Mesenchymal stem cell (in vitro differentiated cells and primary cell): Measurements from ENCODE around the gene STK32B.
A peak's percentile ranks its signal among the peaks of the same experiment; 100 is the strongest.

Experiments
- DNase-seq: peaks from one replicate; pipeline ENCODE4 v3.0.0-alpha.2; 2013
- H2AFZ ChIP-seq: one replicate; pipeline ENCODE4 v1.6.1; 2013; ENCODE audit warnings: low read depth, mild to moderate bottlenecking, control low read depth, inconsistent platforms, low read length, moderate library complexity
- H2AK5ac ChIP-seq: 2 replicates; pipeline ENCODE4 v1.6.1; 2013; ENCODE audit warnings: low read length, moderate library complexity, mild to moderate bottlenecking, inconsistent platforms; ENCODE audit not compliant: severe bottlenecking
- H2BK120ac ChIP-seq: one replicate; pipeline ENCODE4 v1.6.1; 2013; ENCODE audit warnings: low read depth, mild to moderate bottlenecking, inconsistent platforms, low read length, moderate library complexity
- H2BK12ac ChIP-seq, 2 experiments: one replicate each; pipeline ENCODE4 v1.6.1; 2013; ENCODE audit warnings: inconsistent platforms in 2 of 2, low read length in 2 of 2, mild to moderate bottlenecking in 2 of 2, moderate library complexity in 2 of 2, control low read depth in 1 of 2
- H2BK15ac ChIP-seq: one replicate; pipeline ENCODE4 v1.6.1; 2013; ENCODE audit warnings: mild to moderate bottlenecking, low read depth, inconsistent platforms; ENCODE audit not compliant: poor library complexity, severe bottlenecking
- H2BK5ac ChIP-seq: 2 replicates; pipeline ENCODE4 v1.6.1; 2013; ENCODE audit warnings: low read depth, mild to moderate bottlenecking, low read length, control low read depth, inconsistent platforms; ENCODE audit not compliant: poor library complexity, severe bottlenecking
- H3K14ac ChIP-seq, 2 experiments: one replicate each; pipeline ENCODE4 v1.6.1; 2013; ENCODE audit warnings: inconsistent platforms in 2 of 2, low read length in 2 of 2, control low read depth in 1 of 2, mild to moderate bottlenecking in 1 of 2, moderate library complexity in 1 of 2
- H3K18ac ChIP-seq, 2 experiments: one replicate each; pipeline ENCODE4 v1.6.1; 2013; ENCODE audit warnings: inconsistent platforms in 2 of 2, low read length in 2 of 2, control low read depth in 1 of 2, low read depth in 1 of 2, mild to moderate bottlenecking in 1 of 2
- H3K23ac ChIP-seq, 2 experiments: one replicate each; pipeline ENCODE4 v1.6.1; 2013; ENCODE audit warnings: inconsistent platforms in 2 of 2, low read length in 2 of 2, mild to moderate bottlenecking in 2 of 2, moderate library complexity in 2 of 2, control low read depth in 1 of 2
- H3K27ac ChIP-seq: 2 replicates; pipeline ENCODE4 v1.5.1; 2013; ENCODE audit warnings: mild to moderate bottlenecking, moderate library complexity, low read length, control low read depth, inconsistent platforms; ENCODE audit not compliant: poor library complexity, severe bottlenecking
- H3K27me3 ChIP-seq, 2 experiments: 2 replicates each; pipeline versions ENCODE4 v1.6.1 to v1.7.0; 2013; ENCODE audit warnings: low read length in 2 of 2, mild to moderate bottlenecking in 2 of 2, moderate library complexity in 2 of 2, control low read depth in 1 of 2, inconsistent platforms in 1 of 2; ENCODE audit not compliant: control insufficient read depth in 1 of 2, insufficient read depth in 1 of 2
- H3K36me3 ChIP-seq, 2 experiments: 2 replicates each; pipeline versions ENCODE4 v1.6.1 to v1.7.0; 2013; ENCODE audit warnings: low read length in 2 of 2, control low read depth in 1 of 2, inconsistent platforms in 1 of 2, low read depth in 1 of 2, mild to moderate bottlenecking in 1 of 2; ENCODE audit not compliant: insufficient read depth in 2 of 2, control insufficient read depth in 1 of 2
- H3K4ac ChIP-seq, 2 experiments: one replicate each; pipeline ENCODE4 v1.6.1; 2013; ENCODE audit warnings: inconsistent platforms in 2 of 2, low read length in 2 of 2, mild to moderate bottlenecking in 2 of 2, moderate library complexity in 2 of 2, control low read depth in 1 of 2, low read depth in 1 of 2
- H3K4me1 ChIP-seq: 2 replicates; pipeline ENCODE4 v1.6.1; 2013; ENCODE audit warnings: low read depth, low read length, control low read depth; ENCODE audit not compliant: control insufficient read depth, insufficient read depth
- H3K4me2 ChIP-seq: 2 replicates; pipeline ENCODE4 v1.6.1; 2013; ENCODE audit warnings: low read length, mild to moderate bottlenecking, inconsistent platforms; ENCODE audit not compliant: poor library complexity, severe bottlenecking
- H3K4me3 ChIP-seq, 2 experiments: 2 replicates each; pipeline versions ENCODE4 v1.5.1 to v1.7.0; 2013; ENCODE audit warnings: low read length in 2 of 2, mild to moderate bottlenecking in 2 of 2, control low read depth in 1 of 2, low read depth in 1 of 2; ENCODE audit not compliant: insufficient read depth in 1 of 2
- H3K79me1 ChIP-seq: replicated peaks from 2 replicates; pipeline ENCODE4 v1.6.1; 2013; ENCODE audit warnings: mild to moderate bottlenecking, control low read depth, low read length, inconsistent platforms; ENCODE audit not compliant: poor library complexity, severe bottlenecking
- H3K9ac ChIP-seq: 2 replicates; pipeline ENCODE4 v1.7.0; 2013; ENCODE audit warnings: mild to moderate bottlenecking, low read length, moderate library complexity
- H3K9me3 ChIP-seq: 2 replicates; pipeline ENCODE4 v1.7.0; 2013; ENCODE audit warnings: mild to moderate bottlenecking, low read length; ENCODE audit not compliant: control insufficient read depth
- H4K8ac ChIP-seq: one replicate; pipeline ENCODE4 v1.6.1; 2013; ENCODE audit warnings: inconsistent platforms, mild to moderate bottlenecking, low read length, moderate library complexity
- H4K91ac ChIP-seq: one replicate; pipeline ENCODE4 v1.6.1; 2013; ENCODE audit warnings: mild to moderate bottlenecking, low read length, inconsistent platforms
- WGBS: methylation state at CpG from one replicate; pipeline ENCODE4 v1.1.7; 2013; ENCODE audit warnings: mixed read lengths; 5-methylcytosine and 5-hydroxymethylcytosine counted together

STK32B gene

DNA sequence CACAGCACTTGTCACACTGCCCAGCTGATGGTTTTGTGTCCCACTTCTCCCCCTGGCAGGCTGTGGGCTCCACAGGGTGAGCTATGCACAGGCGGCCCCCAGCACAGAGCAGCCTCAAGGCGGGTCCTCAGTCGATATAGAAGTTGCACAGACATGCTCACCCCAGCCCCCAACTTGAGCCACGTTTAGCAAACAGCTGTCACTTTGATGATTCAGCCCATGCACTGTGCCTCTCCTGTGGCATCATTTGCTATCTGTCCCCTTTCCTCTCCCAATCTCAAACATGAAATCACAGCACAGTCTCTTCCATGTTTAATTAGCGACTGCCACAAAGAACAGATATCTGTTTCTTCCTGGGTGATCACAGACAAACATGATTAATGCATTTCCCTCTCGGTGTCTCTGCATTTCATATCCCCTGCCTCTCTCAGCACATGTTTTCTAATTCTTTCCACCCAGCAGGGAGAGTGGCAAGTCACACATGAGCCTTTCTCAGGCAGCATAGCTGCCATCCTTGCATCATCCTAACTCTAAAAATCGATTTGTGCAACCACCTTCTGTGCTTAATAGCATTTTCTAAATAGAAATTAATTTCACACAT lies 452.2 kb downstream of the STK32B start:
- no peak overlapping the region for H2BK15ac ChIP-seq
- no peak overlapping the region for H4K91ac ChIP-seq
- H3K4me2 ChIP-seq = no peak overlapping the region
- no peak overlapping the region for H3K27ac ChIP-seq
- no peak overlapping the region for H3K4ac ChIP-seq
- peaks cover 21 to 47% of the 10 kb centered on the region in 2 experiments for H3K36me3 ChIP-seq
- peaks cover 1% of the 10 kb centered on the region for H3K4me1 ChIP-seq
- no peak overlapping the region for H2BK5ac ChIP-seq
- H3K23ac ChIP-seq = no peak overlapping the region
- no peak overlapping the region for H2BK120ac ChIP-seq
- no peak overlapping the region for H2BK12ac ChIP-seq
- H2AK5ac ChIP-seq = no peak overlapping the region
- H3K18ac ChIP-seq = no peak overlapping the region
- 80% methylated on average over 7 of the region's 7 CpGs for WGBS
- no peak overlapping the region for H3K14ac ChIP-seq
- H3K79me1 ChIP-seq = no peaks in the 10 kb centered on the region
- H3K4me3 ChIP-seq = no peak overlapping the region
- no peak overlapping the region for H2AFZ ChIP-seq
- no peak for DNase-seq
- no peak overlapping the region for H3K9ac ChIP-seq
- no peaks in the 10 kb centered on the region for H3K27me3 ChIP-seq
- no peak overlapping the region for H4K8ac ChIP-seq
- no peaks in the 10 kb centered on the region for H3K9me3 ChIP-seq

DNA sequence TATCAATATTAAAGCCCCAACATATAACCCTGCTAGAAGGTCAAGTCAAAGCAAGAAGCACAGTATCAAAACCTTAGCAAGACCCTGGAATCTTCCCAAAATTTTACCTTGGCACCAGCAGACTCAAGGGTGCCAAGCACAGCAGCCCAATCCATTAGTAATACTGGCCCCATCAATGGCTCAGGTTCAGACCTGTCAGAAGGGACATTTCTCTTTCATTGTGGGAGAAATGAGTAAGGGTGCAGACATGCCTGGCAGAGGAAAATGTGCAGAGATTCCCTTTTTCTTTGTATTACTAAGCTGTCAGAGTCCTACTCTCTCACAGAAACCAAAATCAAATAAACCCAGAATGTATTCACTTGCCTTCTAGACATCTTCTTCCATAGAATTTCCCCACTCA lies 453.2 kb downstream of the STK32B start:
- no peak for DNase-seq
- Histone ChIP-seq H4K91ac (no peak overlapping the region), H2BK120ac (no peak overlapping the region), H4K8ac (no peak overlapping the region), H3K27me3 (no peaks in the 10 kb centered on the region), H3K9me3 (no peaks in the 10 kb centered on the region), H3K4me2 (no peak overlapping the region), H3K23ac (no peak overlapping the region), H3K27ac (no peak overlapping the region), H2AK5ac (no peak overlapping the region), H3K4ac (no peak overlapping the region), H3K9ac (no peak overlapping the region), H3K79me1 (no peaks in the 10 kb centered on the region), H2AFZ (no peak overlapping the region), H3K18ac (no peak overlapping the region), H2BK12ac (no peak overlapping the region), H3K4me3 (no peak overlapping the region), H2BK15ac (no peak overlapping the region), H3K36me3 (peaks cover 14 to 37% of the 10 kb centered on the region in 2 experiments), H2BK5ac (no peak overlapping the region), H3K14ac (no peak overlapping the region), H3K4me1 (peaks cover 1% of the 10 kb centered on the region)

DNA sequence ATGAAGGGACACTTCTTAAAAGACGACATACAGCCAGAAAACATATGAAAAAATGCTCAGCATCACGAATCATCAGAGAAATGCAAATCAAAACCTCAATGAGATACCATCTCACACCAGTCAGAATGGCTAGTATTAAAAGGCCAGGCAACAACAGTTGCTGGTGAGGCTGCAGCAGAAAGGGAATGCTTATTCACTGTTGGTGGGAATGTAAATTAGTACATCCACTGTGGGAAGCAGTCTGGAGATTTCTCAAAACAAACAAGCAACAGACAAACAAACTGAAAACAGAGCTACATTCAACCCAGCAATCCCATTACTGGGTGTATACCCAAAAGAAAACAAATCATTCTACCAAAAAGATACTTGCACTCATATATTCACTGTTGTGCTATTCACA lies 459.2 kb downstream of the STK32B start:
- H4K8ac ChIP-seq = no peak overlapping the region
- no peak overlapping the region for H2AFZ ChIP-seq
- H3K4me3 ChIP-seq = no peak overlapping the region
- no peaks in the 10 kb centered on the region for H3K27me3 ChIP-seq
- H3K4ac ChIP-seq = no peak overlapping the region
- no peaks in the 10 kb centered on the region for H3K9me3 ChIP-seq
- H3K14ac ChIP-seq = no peak overlapping the region
- H3K79me1 ChIP-seq = no peaks in the 10 kb centered on the region
- H3K36me3 ChIP-seq = peaks cover 0 to 20% of the 10 kb centered on the region in 2 experiments
- no peak overlapping the region for H3K9ac ChIP-seq
- no peaks in the 10 kb centered on the region for H3K4me1 ChIP-seq
- DNase-seq = no peak
- no peak overlapping the region for H2AK5ac ChIP-seq
- H3K27ac ChIP-seq = no peak overlapping the region
- 20% methylated on average over 1 of the region's 2 CpGs for WGBS
- no peak overlapping the region for H2BK120ac ChIP-seq
- no peak overlapping the region for H3K18ac ChIP-seq
- H2BK15ac ChIP-seq = no peak overlapping the region
- no peak overlapping the region for H2BK12ac ChIP-seq
- H2BK5ac ChIP-seq = no peak overlapping the region
- no peak overlapping the region for H3K4me2 ChIP-seq
- H4K91ac ChIP-seq = no peak overlapping the region
- no peak overlapping the region for H3K23ac ChIP-seq

DNA sequence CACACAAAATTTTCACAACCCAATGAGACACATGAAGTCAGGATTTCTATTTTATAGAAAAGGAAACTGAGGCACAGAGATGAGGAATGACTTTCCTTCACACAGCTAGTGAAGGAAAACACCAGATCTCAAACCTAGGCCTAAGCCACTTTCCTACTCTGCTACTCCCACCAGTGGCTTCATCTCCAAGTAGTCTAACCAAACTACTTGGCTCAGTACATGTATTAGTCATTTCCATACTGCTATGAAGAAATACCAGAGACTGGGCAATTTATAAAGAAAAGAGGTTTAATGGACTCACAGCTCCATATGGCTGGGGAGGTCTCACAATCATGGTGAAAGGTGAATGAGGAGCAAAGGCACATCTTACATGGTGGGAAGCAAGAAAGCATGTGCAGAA lies 460.5 kb downstream of the STK32B start:
- H3K23ac ChIP-seq = no peak overlapping the region

More for the DNA sequence above, 460.5 kb downstream of the STK32B start:
- H3K4me2 ChIP-seq = no peak overlapping the region
- no peak overlapping the region for H3K14ac ChIP-seq
- H3K27me3 ChIP-seq = no peaks in the 10 kb centered on the region
- H3K79me1 ChIP-seq = no peaks in the 10 kb centered on the region
- H3K9me3 ChIP-seq = no peaks in the 10 kb centered on the region
- H2AFZ ChIP-seq = no peak overlapping the region
- no peak overlapping the region for H3K9ac ChIP-seq
- H3K36me3 ChIP-seq = peaks cover 0 to 9% of the 10 kb centered on the region in 2 experiments
- no peak overlapping the region for H4K8ac ChIP-seq
- H3K4me1 ChIP-seq = no peaks in the 10 kb centered on the region
- H2BK12ac ChIP-seq = no peak overlapping the region
- no peak overlapping the region for H4K91ac ChIP-seq
- H3K4me3 ChIP-seq = no peak overlapping the region
- H2BK120ac ChIP-seq = no peak overlapping the region
- H2AK5ac ChIP-seq = no peak overlapping the region
- no peak overlapping the region for H3K4ac ChIP-seq
- peak; percentile 18 for DNase-seq
- H3K18ac ChIP-seq = no peak overlapping the region
- H3K27ac ChIP-seq = no peak overlapping the region
- H2BK5ac ChIP-seq = no peak overlapping the region
- H2BK15ac ChIP-seq = no peak overlapping the region
